Raji (cell line): ENCODE data around the gene LRRN1.

Experiments
- POLR2A ChIP-seq: IDR thresholded peaks from 2 replicates; pipeline ENCODE4 v1.6.1; 2011; ENCODE audit warnings: low read depth, low read length, control low read depth; ENCODE audit not compliant: insufficient read depth

Gene LRRN1

GRCh38 chr3:3848923-3849275, 49.7 kb downstream of the LRRN1 start:
- TF ChIP-seq POLR2A: no peak

- no peak for TF ChIP-seq POLR2A
These were observed 52.5 kb downstream of the LRRN1 start for GRCh38 chr3:3851621-3852323.

- no peak for TF ChIP-seq POLR2A
These were observed 54.3 kb downstream of the LRRN1 start for GRCh38 chr3:3853544-3853943.

- TF ChIP-seq POLR2A: no peak
These were observed 55.8 kb downstream of the LRRN1 start for GRCh38 chr3:3855056-3855455.

- no peak for TF ChIP-seq POLR2A
These were observed 61.0 kb downstream of the LRRN1 start for GRCh38 chr3:3860235-3860634.

DNA sequence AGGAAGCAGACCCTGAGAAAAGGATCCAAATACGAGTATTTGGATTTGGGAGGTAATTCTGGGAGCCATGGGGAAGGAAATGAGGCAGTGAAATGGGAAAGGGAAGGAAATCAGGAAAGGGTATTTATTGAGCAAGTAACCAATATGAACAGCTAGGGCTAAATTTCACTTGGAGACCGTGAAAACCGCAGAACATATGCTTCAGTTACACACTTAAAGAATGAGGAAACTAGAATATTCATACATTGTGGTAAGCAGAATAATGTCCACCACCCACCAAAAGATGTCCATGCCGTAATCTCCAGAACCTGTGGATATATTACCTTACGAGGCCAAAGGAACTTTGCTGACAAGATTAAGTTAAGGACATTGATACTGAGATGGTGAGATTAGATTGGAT, 63.3 kb downstream of the LRRN1 start:
- TF ChIP-seq POLR2A: no peak

DNA sequence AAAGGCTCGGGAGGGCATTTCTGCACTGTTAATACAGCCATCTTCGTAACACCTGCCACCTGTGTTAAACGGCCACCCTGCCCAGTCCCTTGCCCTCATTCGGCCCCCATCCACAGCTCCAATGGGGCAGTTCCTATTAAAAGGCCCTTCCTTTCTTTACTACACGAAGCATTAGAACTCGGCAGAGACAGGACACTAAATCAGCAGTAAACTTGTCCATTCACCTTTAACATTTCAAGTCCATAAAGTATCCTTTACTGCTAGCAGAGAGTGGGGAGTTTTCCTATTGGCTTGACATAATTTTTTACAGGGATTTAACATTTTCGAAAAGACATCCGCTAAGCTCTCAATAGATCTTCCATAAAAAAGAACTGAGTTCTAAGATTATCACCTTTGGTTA, 76.3 kb downstream of the LRRN1 start:
- TF ChIP-seq POLR2A: no peak

DNA sequence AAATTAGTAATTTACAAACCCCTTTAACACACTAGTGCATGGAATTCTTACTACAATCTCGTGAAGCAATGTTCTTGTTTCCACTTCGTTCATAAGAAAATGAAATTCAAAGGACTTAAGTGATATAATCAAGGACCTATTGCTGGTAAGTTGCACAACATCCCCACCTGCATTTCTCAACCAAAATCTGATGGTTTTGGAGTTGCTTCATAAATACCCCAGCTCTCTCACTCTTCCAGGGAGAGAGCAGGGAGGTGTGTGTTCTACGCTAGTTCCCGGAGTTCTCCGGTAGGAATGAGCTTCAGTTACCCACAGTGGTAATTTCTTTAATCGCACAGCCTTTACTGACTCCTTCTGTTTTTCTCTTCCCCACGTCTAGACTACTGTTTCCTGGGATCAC, 81.8 kb downstream of the LRRN1 start:
- no peak for TF ChIP-seq POLR2A

- no peak for TF ChIP-seq POLR2A
These were observed 94.4 kb downstream of the LRRN1 start for GRCh38 chr3:3893590-3893989.
